ENCODE measurements around the gene ETV2. TPM values are rescaled to one million over a fixed set of nuclear protein-coding genes. Genes with fewer than 3 reads are reported as not detected.
"Not testable (repeated sequence)": the region's sequence is repeated elsewhere in the genome, so short reads cannot be mapped to it uniquely, and the experiment has no call there.

The ETV2 gene
- total RNA-seq, 1 donor from 2014 or later = 0.72 TPM

DNA sequence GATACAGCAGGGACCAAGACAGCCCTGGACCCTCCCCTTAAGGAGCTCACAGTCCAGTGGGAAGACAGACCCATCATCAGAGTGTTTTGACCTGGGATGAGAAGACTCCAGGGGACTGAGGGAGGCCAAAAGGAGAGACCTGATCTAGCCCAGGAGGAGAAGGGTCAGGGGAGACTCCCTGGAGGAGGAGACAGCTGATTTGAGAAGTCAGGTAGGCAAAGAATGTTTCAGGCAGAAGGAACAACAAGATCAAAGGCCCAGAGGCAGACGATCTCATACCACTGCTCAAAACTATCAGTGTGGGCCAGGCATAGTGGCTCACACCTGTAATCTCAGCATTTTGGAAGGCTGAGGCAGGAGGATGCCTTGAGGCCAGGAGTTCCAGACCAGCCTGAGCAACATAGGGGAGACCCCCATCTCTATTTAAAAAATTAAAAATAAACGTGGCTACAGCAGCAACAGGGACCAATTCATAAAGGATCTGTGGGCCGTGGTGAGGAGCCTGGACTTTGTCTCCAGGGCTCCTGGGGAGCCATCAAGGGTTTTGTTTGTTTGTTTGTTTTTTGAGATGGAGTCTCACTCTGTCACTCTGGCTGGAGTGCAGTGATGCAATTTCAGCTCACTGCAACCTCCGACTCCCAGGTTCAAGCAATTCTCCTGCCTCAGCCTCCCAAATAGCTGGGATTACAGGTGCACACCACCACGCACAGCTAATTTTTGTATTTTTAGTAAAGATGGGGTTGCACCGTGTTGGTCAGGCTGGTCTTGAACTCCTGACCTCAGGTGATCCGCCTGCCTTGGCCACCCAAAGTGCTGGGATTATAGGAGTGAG is 4.4 kb downstream of the ETV2 start:
- no peak for ATAC-seq
- Histone ChIP-seq H3K4me1 (peaks cover 17% of the 10 kb centered on the region), H3K4me3 (no peak overlapping the region), H3K27ac (no peak overlapping the region), H3K36me3 (peaks cover 5% of the 10 kb centered on the region), H3K27me3 (no peaks in the 10 kb centered on the region), H3K9me3 (no peaks in the 10 kb centered on the region)
- TF ChIP-seq, protein P1, sequence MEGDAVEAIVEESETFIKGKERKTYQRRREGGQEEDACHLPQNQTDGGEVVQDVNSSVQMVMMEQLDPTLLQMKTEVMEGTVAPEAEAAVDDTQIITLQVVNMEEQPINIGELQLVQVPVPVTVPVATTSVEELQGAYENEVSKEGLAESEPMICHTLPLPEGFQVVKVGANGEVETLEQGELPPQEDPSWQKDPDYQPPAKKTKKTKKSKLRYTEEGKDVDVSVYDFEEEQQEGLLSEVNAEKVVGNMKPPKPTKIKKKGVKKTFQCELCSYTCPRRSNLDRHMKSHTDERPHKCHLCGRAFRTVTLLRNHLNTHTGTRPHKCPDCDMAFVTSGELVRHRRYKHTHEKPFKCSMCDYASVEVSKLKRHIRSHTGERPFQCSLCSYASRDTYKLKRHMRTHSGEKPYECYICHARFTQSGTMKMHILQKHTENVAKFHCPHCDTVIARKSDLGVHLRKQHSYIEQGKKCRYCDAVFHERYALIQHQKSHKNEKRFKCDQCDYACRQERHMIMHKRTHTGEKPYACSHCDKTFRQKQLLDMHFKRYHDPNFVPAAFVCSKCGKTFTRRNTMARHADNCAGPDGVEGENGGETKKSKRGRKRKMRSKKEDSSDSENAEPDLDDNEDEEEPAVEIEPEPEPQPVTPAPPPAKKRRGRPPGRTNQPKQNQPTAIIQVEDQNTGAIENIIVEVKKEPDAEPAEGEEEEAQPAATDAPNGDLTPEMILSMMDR (IDR thresholded peaks at IDR 0.05) = no peak
- DNase-seq = no peak
- intact Hi-C loops (cut with DNase I) = no loop called here

GRCh38 chr19:35648017-35648961 is 6.7 kb downstream of the ETV2 start, which contains the start of gene COX6B1:
COX6B1 (plus strand) TSS chr19:35648323; CDS start chr19:35651244, 2,921 bp downstream.
- intact Hi-C loops (cut with DNase I) = no loop called here
- Histone ChIP-seq H3K4me3 (peak within 1 kb of the TSS; percentile 91), H3K9me3 (no peaks in the 10 kb centered on the region), H3K27ac (peak within 1 kb of the TSS; percentile 90), H3K4me1 (peaks cover 17% of the 10 kb centered on the region), H3K27me3 (no peaks in the 10 kb centered on the region), H3K36me3 (peaks cover 27% of the 10 kb centered on the region)
- DNase-seq = peak; percentile 92
- TF ChIP-seq, protein P1 (IDR thresholded peaks at IDR 0.05) = no peak
- peak; percentile 85 for ATAC-seq

DNA sequence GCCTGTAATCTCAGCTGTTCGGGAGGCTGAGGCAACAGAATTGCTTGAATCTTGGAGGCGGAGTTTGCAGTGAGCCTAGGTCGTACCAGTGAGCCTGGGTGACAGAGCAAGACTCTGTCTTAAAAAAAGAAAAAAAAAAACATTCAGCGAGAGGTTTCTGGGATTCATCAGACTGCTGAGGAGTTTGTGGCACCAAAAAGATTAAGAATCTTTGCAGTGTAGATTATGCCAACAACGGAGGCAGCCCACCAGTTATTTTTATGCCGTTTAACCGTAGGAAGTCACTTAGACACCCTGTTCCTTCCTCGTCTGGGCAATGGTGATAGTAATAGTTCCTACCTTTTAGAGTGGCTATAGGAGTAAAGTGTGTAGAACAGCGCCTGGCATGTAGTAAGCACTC is 9.0 kb downstream of the ETV2 start:
- Histone ChIP-seq H3K36me3 (peaks cover 49% of the 10 kb centered on the region), H3K27me3 (no peaks in the 10 kb centered on the region), H3K4me3 (no peak overlapping the region), H3K27ac (no peak overlapping the region), H3K4me1 (peaks cover 11% of the 10 kb centered on the region), H3K9me3 (no peaks in the 10 kb centered on the region)
- TF ChIP-seq, protein P1 (IDR thresholded peaks at IDR 0.05) = no peak
- intact Hi-C loops (cut with DNase I) = no loop called here
- ATAC-seq = no peak
- no peak for DNase-seq

DNA sequence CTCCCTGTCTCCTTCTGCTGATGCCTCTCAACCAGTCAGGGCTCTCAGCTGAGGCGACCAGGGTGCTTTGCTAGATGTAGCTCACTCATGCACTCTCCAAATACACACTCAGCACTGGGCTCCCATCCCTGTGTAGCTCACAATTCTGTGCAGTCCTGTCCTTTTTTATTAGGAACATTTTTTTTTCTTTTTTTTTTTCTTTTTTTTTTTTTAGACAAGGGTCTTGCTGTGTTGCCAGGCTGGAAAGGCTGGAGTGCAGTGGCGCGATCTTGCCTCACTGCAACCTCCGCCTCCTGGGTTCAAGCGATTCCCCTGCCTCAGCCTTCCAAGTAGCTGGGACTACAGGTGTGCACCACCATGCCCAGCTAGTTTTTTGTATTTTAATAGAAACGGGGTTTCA is 13.3 kb downstream of the ETV2 start:
- H3K27ac ChIP-seq; H3K27me3 ChIP-seq; DNase-seq; H3K9me3 ChIP-seq; H3K4me1 ChIP-seq; ATAC-seq; H3K4me3 ChIP-seq; intact Hi-C loops (cut with DNase I): not testable (repeated sequence)
- peaks cover 90% of the 10 kb centered on the region for H3K36me3 ChIP-seq

- intact Hi-C loops (cut with DNase I) = no loop called here
- Histone ChIP-seq H3K9me3 (no peaks in the 10 kb centered on the region), H3K27ac (no peak overlapping the region), H3K27me3 (no peaks in the 10 kb centered on the region), H3K36me3 (peaks cover 90% of the 10 kb centered on the region), H3K4me3 (no peak overlapping the region), H3K4me1 (no peaks in the 10 kb centered on the region)
- ATAC-seq = no peak
- TF ChIP-seq, protein P1 (IDR thresholded peaks at IDR 0.05) = no peak
- no peak for DNase-seq
These were observed 14.1 kb downstream of the ETV2 start for GRCh38 chr19:35655600-35655999.

- H3K36me3 ChIP-seq = peaks cover 84% of the 10 kb centered on the region
- intact Hi-C loops (cut with DNase I) = no loop called here
- no peaks in the 10 kb centered on the region for H3K9me3 ChIP-seq
- H3K4me1 ChIP-seq = no peaks in the 10 kb centered on the region
- TF ChIP-seq, protein P1 (IDR thresholded peaks at IDR 0.05) = no peak
- no peak for DNase-seq
- no peak for ATAC-seq
- no peaks in the 10 kb centered on the region for H3K27me3 ChIP-seq
- no peak overlapping the region for H3K27ac ChIP-seq
- H3K4me3 ChIP-seq = no peak overlapping the region
These were observed 15.2 kb downstream of the ETV2 start for GRCh38 chr19:35656700-35657099.
